Measurements from ENCODE around the gene SCNN1A.
A peak's percentile ranks its signal among the peaks of the same experiment; 100 is the strongest.

The SCNN1A gene

GRCh38 chr12:6367969-6368892 lies 7.1 kb downstream of the SCNN1A start:
- no peak for DNase-seq

- no peak for DNase-seq
Measured at GRCh38 chr12:6367065-6367968, 8.0 kb downstream of the SCNN1A start.

- no peak for DNase-seq
Measured at GRCh38 chr12:6364044-6364374, 11.4 kb downstream of the SCNN1A start.

- peak; percentile 60 for DNase-seq
Measured at GRCh38 chr12:6363330-6364043, 11.9 kb downstream of the SCNN1A start.

- no peak for DNase-seq
Measured at GRCh38 chr12:6363010-6363329, 12.4 kb downstream of the SCNN1A start.

GRCh38 chr12:6362403-6362802 lies 13.0 kb downstream of the SCNN1A start:
- DNase-seq = no peak

- no peak for DNase-seq
Measured at GRCh38 chr12:6361834-6362233, 13.5 kb downstream of the SCNN1A start.

GRCh38 chr12:6360578-6361490 lies 14.5 kb downstream of the SCNN1A start:
- DNase-seq = no peak

- DNase-seq = no peak
Measured at GRCh38 chr12:6360080-6360571, 15.2 kb downstream of the SCNN1A start.

- no peak for DNase-seq
Measured at GRCh38 chr12:6358881-6359280, 16.5 kb downstream of the SCNN1A start.

GRCh38 chr12:6356374-6356820 lies 19.0 kb downstream of the SCNN1A start:
- no peak for DNase-seq

- DNase-seq = no peak
Measured at GRCh38 chr12:6355491-6356373, 19.6 kb downstream of the SCNN1A start.

- DNase-seq = no peak
Measured at GRCh38 chr12:6354495-6355393, 20.6 kb downstream of the SCNN1A start.

GRCh38 chr12:6352193-6353173 lies 22.9 kb downstream of the SCNN1A start:
- no peak for DNase-seq

GRCh38 chr12:6351622-6352021 lies 23.7 kb downstream of the SCNN1A start:
- DNase-seq = no peak

- DNase-seq = no peak
Measured at GRCh38 chr12:6347367-6348338, 27.7 kb downstream of the SCNN1A start.

GRCh38 chr12:6346942-6347341 lies 28.4 kb downstream of the SCNN1A start:
- DNase-seq = no peak
